Neutrophil (primary cell): ENCODE data around the gene UMAD1.

Source experiments
- H3K27ac ChIP-seq: fragments of 200-600 bp; sonication (generic); 2 replicates; pipeline ENCODE4 v1.5.1; 2016; ENCODE audit warnings: mild to moderate bottlenecking, moderate library complexity
- H3K27me3 ChIP-seq: fragments of 200-600 bp; sonication (generic); 2 replicates; pipeline ENCODE4 v1.6.0; 2016; ENCODE audit warnings: mild to moderate bottlenecking
- H3K36me3 ChIP-seq: fragments of 200-600 bp; sonication (generic); 2 replicates; pipeline ENCODE4 v1.5.1; 2017
- H3K4me1 ChIP-seq, 2 experiments: fragments of 200-600 bp in 1 of 2; sonication (generic) in 1 of 2; 1 replicate in 1 of 2; 2 replicates in 1 of 2; pipeline versions ENCODE4 v1.5.1 to v1.6.1; 2013 to 2016; ENCODE audit warnings: low read depth in 1 of 2, low read length in 1 of 2, mild to moderate bottlenecking in 1 of 2, moderate library complexity in 1 of 2; ENCODE audit not compliant: control insufficient read depth in 1 of 2, insufficient read depth in 1 of 2
- H3K4me3 ChIP-seq, 2 experiments: fragments of 200-600 bp in 1 of 2; sonication (generic) in 1 of 2; 1 replicate in 1 of 2; 2 replicates in 1 of 2; pipeline ENCODE4 v1.5.1; 2013 to 2016; ENCODE audit warnings: low read depth in 1 of 2, low read length in 1 of 2, mild to moderate bottlenecking in 1 of 2, moderate library complexity in 1 of 2
- H3K9me3 ChIP-seq: fragments of 200-600 bp; sonication (generic); 2 replicates; pipeline ENCODE4 v1.5.1; 2016
- CTCF ChIP-seq: fragments of 200-600 bp; sonication (generic); IDR thresholded peaks from 2 replicates; pipeline ENCODE4 v1.5.1; 2016; ENCODE audit warnings: antibody characterized with exemption

The UMAD1 gene

GRCh38 chr7:7756577-7756976, 116.0 kb downstream of the UMAD1 start:
- Histone ChIP-seq H3K36me3 (no peaks in the 10 kb centered on the region), H3K4me1 (peaks cover 0 to 3% of the 10 kb centered on the region in 2 experiments), H3K4me3 (no peak overlapping the region), H3K27ac (no peak overlapping the region), H3K9me3 (no peaks in the 10 kb centered on the region), H3K27me3 (no peaks in the 10 kb centered on the region)
- TF ChIP-seq CTCF: no peak

- no peak overlapping the region for H3K4me3 ChIP-seq
- TF ChIP-seq CTCF: no peak
- no peaks in the 10 kb centered on the region for H3K27me3 ChIP-seq
- H3K36me3 ChIP-seq: no peaks in the 10 kb centered on the region
- H3K27ac ChIP-seq: no peak overlapping the region
- no peaks in the 10 kb centered on the region for H3K9me3 ChIP-seq
- H3K4me1 ChIP-seq: peaks cover 0 to 7% of the 10 kb centered on the region in 2 experiments
Measured at GRCh38 chr7:7757576-7757975, 117.0 kb downstream of the UMAD1 start.

GRCh38 chr7:7761340-7761973, 120.9 kb downstream of the UMAD1 start:
- Histone ChIP-seq H3K36me3 (no peaks in the 10 kb centered on the region), H3K27me3 (no peaks in the 10 kb centered on the region), H3K9me3 (no peaks in the 10 kb centered on the region), H3K4me3 (peak overlapping the region; percentile 12 to 64), H3K4me1 (peaks cover 0 to 7% of the 10 kb centered on the region in 2 experiments), H3K27ac (peak overlapping the region; percentile 59)
- no peak for TF ChIP-seq CTCF

GRCh38 chr7:7761974-7762779, 121.6 kb downstream of the UMAD1 start:
- no peaks in the 10 kb centered on the region for H3K36me3 ChIP-seq
- H3K27ac ChIP-seq: peak overlapping the region; percentile 59
- TF ChIP-seq CTCF: no peak
- no peaks in the 10 kb centered on the region for H3K9me3 ChIP-seq
- peak overlapping the region; percentile 12 to 64 for H3K4me3 ChIP-seq
- no peaks in the 10 kb centered on the region for H3K27me3 ChIP-seq
- H3K4me1 ChIP-seq: peaks cover 0 to 7% of the 10 kb centered on the region in 2 experiments

GRCh38 chr7:7764520-7765396, 124.2 kb downstream of the UMAD1 start:
- Histone ChIP-seq H3K4me1 (peaks cover 0 to 7% of the 10 kb centered on the region in 2 experiments), H3K9me3 (no peaks in the 10 kb centered on the region), H3K27ac (no peak overlapping the region), H3K4me3 (no peak overlapping the region), H3K27me3 (no peaks in the 10 kb centered on the region), H3K36me3 (no peaks in the 10 kb centered on the region)
- no peak for TF ChIP-seq CTCF
